Natural killer cell (primary cell): ENCODE data around the gene C17orf107. TPM values are rescaled to one million over a fixed set of nuclear protein-coding genes. Genes with fewer than 3 reads are reported as not detected.

Experiments
- ATAC-seq, 3 donors: fragments of 150-1000 bp in 2 of 3; fragments of 200-7000 bp in 1 of 3; cut with Tn5 transposase; 1 replicate in 1 of 3; 2 replicates in 2 of 3; pipeline ENCODE4 v1.10.0; 2021; ENCODE audit warnings: mild to moderate bottlenecking in 2 of 3, moderate library complexity in 2 of 3
- DNase-seq, 2 donors: peaks; one replicate each; pipeline versions ENCODE4 v3.0.0 to v3.0.0-alpha.2; 2013 to 2021; ENCODE audit warnings: mixed read lengths in 1 of 2
- H3K27ac ChIP-seq: one replicate; pipeline ENCODE4 v1.5.1; 2013; ENCODE audit warnings: mild to moderate bottlenecking, low read length
- H3K27me3 ChIP-seq: one replicate; pipeline ENCODE4 v1.6.1; 2013; ENCODE audit warnings: low read length; ENCODE audit not compliant: control insufficient read depth, insufficient read depth
- H3K36me3 ChIP-seq: one replicate; pipeline ENCODE4 v1.6.1; 2013; ENCODE audit warnings: low read length; ENCODE audit not compliant: control insufficient read depth, insufficient read depth
- H3K4me1 ChIP-seq: one replicate; pipeline ENCODE4 v1.6.1; 2013; ENCODE audit warnings: low read length; ENCODE audit not compliant: control insufficient read depth, insufficient read depth
- H3K4me3 ChIP-seq: one replicate; pipeline ENCODE4 v1.5.1; 2013; ENCODE audit warnings: low read length
- H3K9me3 ChIP-seq: one replicate; pipeline ENCODE4 v1.6.1; 2013; ENCODE audit warnings: low read length; ENCODE audit not compliant: control insufficient read depth, insufficient read depth
- H3K27ac Mint-ChIP-seq, 2 donors: one replicate each; pipeline ENCODE4 v1.8.0; 2022; ENCODE audit warnings: mild to moderate bottlenecking in 2 of 2, mixed read lengths in 2 of 2, moderate library complexity in 1 of 2
- H3K27me3 Mint-ChIP-seq, 2 donors: one replicate each; pipeline ENCODE4 v1.8.0; 2022; ENCODE audit warnings: low read depth in 2 of 2, mixed read lengths in 2 of 2
- H3K36me3 Mint-ChIP-seq: one replicate; pipeline ENCODE4 v1.8.0; 2022; ENCODE audit warnings: mixed read lengths
- H3K4me1 Mint-ChIP-seq, 2 donors: one replicate each; pipeline ENCODE4 v1.8.0; 2022; ENCODE audit warnings: mixed read lengths in 2 of 2
- H3K4me3 Mint-ChIP-seq: one replicate; pipeline ENCODE4 v1.8.0; 2022; ENCODE audit warnings: mild to moderate bottlenecking, moderate library complexity, mixed read lengths
- H3K9me3 Mint-ChIP-seq, 2 donors: one replicate each; pipeline ENCODE4 v1.8.0; 2022; ENCODE audit warnings: mixed read lengths in 2 of 2
- CTCF ChIP-seq: fragments of 200-600 bp; IDR thresholded peaks from one replicate; pipeline ENCODE4 v1.8.0; 2022; ENCODE audit warnings: antibody characterized with exemption
- WGBS: methylation state at CpG from one replicate; pipeline ENCODE4 v1.1.7; 2013; ENCODE audit warnings: missing lambda C conversion rate; ENCODE audit not compliant: insufficient coverage; 5-methylcytosine and 5-hydroxymethylcytosine counted together
- intact Hi-C: fragments of 100-400 bp; cut with micrococcal nuclease; formaldehyde crosslinking; loops from one replicate; pipeline ENCODE4 v1.14.2; 2022
- total RNA-seq, 4 donors: library from RNA; stranded (reverse); fragments of 120-200 nt in 1 of 4; gene quantifications; one replicate each; pipeline versions ENCODE4 v1.2.3 to v1.2.4, GENCODE V29; 2013 to 2022

C17orf107 gene
- total RNA-seq, 3 donors from 2014 or later (not counting 1 experiment from before 2014, with no cell fraction given), result 24.4 to 30.2 (median 27.5) TPM

GRCh38 chr17:4880857-4881256, 18.5 kb upstream of the C17orf107 start:
- DNase-seq (no peak), ATAC-seq (no peak)
- no peak overlapping the region for H3K4me3 ChIP-seq
- H3K27ac ChIP-seq, result no peak overlapping the region
- 96% methylated on average over 15 of the region's 15 CpGs for WGBS
- no peaks in the 10 kb centered on the region for H3K9me3 ChIP-seq
- Mint-ChIP-seq H3K4me1 (peaks cover 0 to 13% of the 10 kb centered on the region in 2 donors), H3K9me3 (no peaks in the 10 kb centered on the region), H3K27me3 (no peaks in the 10 kb centered on the region), H3K27ac (no peak overlapping the region), H3K4me3 (no peak overlapping the region), H3K36me3 (no peaks in the 10 kb centered on the region)
- intact Hi-C loops, result no loop called here
- no peaks in the 10 kb centered on the region for H3K4me1 ChIP-seq
- H3K27me3 ChIP-seq, result no peaks in the 10 kb centered on the region
- H3K36me3 ChIP-seq, result peaks cover 26% of the 10 kb centered on the region
- TF ChIP-seq CTCF, result no peak

- Histone ChIP-seq H3K4me3 (no peak overlapping the region), H3K36me3 (peaks cover 37% of the 10 kb centered on the region), H3K27me3 (no peaks in the 10 kb centered on the region), H3K4me1 (no peaks in the 10 kb centered on the region), H3K27ac (no peak overlapping the region), H3K9me3 (no peaks in the 10 kb centered on the region)
- intact Hi-C loops, result no loop called here
- peak; percentile 65 for TF ChIP-seq CTCF
- DNase-seq (peak; percentile 41 to 81), ATAC-seq (peak; percentile 47 to 79 (median 78))
- no peaks in the 10 kb centered on the region for H3K27me3 Mint-ChIP-seq
- no peaks in the 10 kb centered on the region for H3K36me3 Mint-ChIP-seq
- H3K4me3 Mint-ChIP-seq, result no peak overlapping the region
- peaks cover 0 to 13% of the 10 kb centered on the region in 2 donors for H3K4me1 Mint-ChIP-seq
- H3K9me3 Mint-ChIP-seq, result no peaks in the 10 kb centered on the region
- H3K27ac Mint-ChIP-seq, result no peak overlapping the region
- 53% methylated on average over 9 of the region's 9 CpGs for WGBS
These were observed 17.4 kb upstream of the C17orf107 start for GRCh38 chr17:4881761-4882555.

GRCh38 chr17:4884489-4884888, 14.8 kb upstream of the C17orf107 start:
- WGBS, result 100% methylated on average over 4 of the region's 4 CpGs
- H3K36me3 Mint-ChIP-seq, result no peaks in the 10 kb centered on the region
- no peaks in the 10 kb centered on the region for H3K9me3 Mint-ChIP-seq
- peaks cover 0 to 15% of the 10 kb centered on the region in 2 donors for H3K4me1 Mint-ChIP-seq
- DNase-seq, result no peak
- Histone ChIP-seq H3K27ac (no peak overlapping the region), H3K9me3 (no peaks in the 10 kb centered on the region), H3K36me3 (peaks cover 40% of the 10 kb centered on the region), H3K4me1 (no peaks in the 10 kb centered on the region), H3K4me3 (no peak overlapping the region), H3K27me3 (no peaks in the 10 kb centered on the region)
- H3K4me3 Mint-ChIP-seq, result no peak overlapping the region
- no peaks in the 10 kb centered on the region for H3K27me3 Mint-ChIP-seq
- no peak for ATAC-seq
- intact Hi-C loops, result no loop called here
- H3K27ac Mint-ChIP-seq, result no peak overlapping the region
- no peak for TF ChIP-seq CTCF
